Gastroesophageal sphincter (tissue), 4 donors: ENCODE measurements around the gene MOB3A. TPM values are rescaled to one million over a fixed set of nuclear protein-coding genes. Genes with fewer than 3 reads are reported as not detected.

ENCODE experiments used
- ATAC-seq: fragments of 150-250 bp; one replicate; pipeline ENCODE4 v1.9.1; 2016; ENCODE audit warnings: mild to moderate bottlenecking, moderate library complexity
- H3K27ac ChIP-seq, 4 donors: fragments of 200-600 bp; sonication (generic) in 3 of 4; 1 replicate in 3 of 4; 2 replicates in 1 of 4; pipeline ENCODE4 v1.5.1; 2016 to 2019
- H3K27me3 ChIP-seq: fragments of 200-600 bp; sonication (generic); one replicate; pipeline ENCODE4 v1.5.1; 2019
- H3K36me3 ChIP-seq, 2 donors: fragments of 200-600 bp; sonication (generic); one replicate each; pipeline ENCODE4 v1.5.1; 2019; ENCODE audit warnings: control low read depth in 1 of 2
- H3K4me1 ChIP-seq, 3 donors: fragments of 200-600 bp; sonication (generic); 1 replicate in 2 of 3; 2 replicates in 1 of 3; pipeline ENCODE4 v1.5.1; 2016 to 2019; ENCODE audit warnings: control low read depth in 2 of 3
- H3K4me3 ChIP-seq, 2 donors: fragments of 200-600 bp; sonication (generic); one replicate each; pipeline ENCODE4 v1.5.1; 2019; ENCODE audit warnings: mild to moderate bottlenecking in 1 of 2, moderate library complexity in 1 of 2
- H3K9me3 ChIP-seq, 3 donors: fragments of 200-600 bp; sonication (generic); one replicate each; pipeline ENCODE4 v1.5.1; 2017 to 2019; ENCODE audit warnings: control low read depth in 2 of 3
- CTCF ChIP-seq, 4 experiments: fragments of 200-600 bp in 2 of 4; fragments of 450-650 bp in 2 of 4; sonication (generic) in 1 of 4; IDR thresholded peaks; one replicate each; pipeline ENCODE4 v1.5.1; 2017 to 2019; ENCODE audit warnings: antibody characterized with exemption in 4 of 4, mild to moderate bottlenecking in 2 of 4, moderate library complexity in 2 of 4
- EP300 ChIP-seq: sonication (generic); formaldehyde crosslinking; IDR thresholded peaks from one replicate; pipeline ENCODE4 v1.6.1; 2017; ENCODE audit warnings: antibody characterized with exemption, mild to moderate bottlenecking
- POLR2A ChIP-seq, 2 donors: fragments of 450-650 bp; IDR thresholded peaks; one replicate each; pipeline ENCODE4 v1.6.1; 2017; ENCODE audit warnings: antibody characterized with exemption in 2 of 2, mild to moderate bottlenecking in 2 of 2, moderate library complexity in 1 of 2
- POLR2AphosphoS5 ChIP-seq: sonication (generic); formaldehyde crosslinking; IDR thresholded peaks from one replicate; pipeline ENCODE4 v1.6.1; 2017; ENCODE audit warnings: antibody characterized with exemption
- WGBS, 2 donors: methylation state at CpG; one replicate each; pipeline ENCODE4 v1.1.5; 2018; ENCODE audit warnings: low coverage in 1 of 2; 5-methylcytosine and 5-hydroxymethylcytosine counted together
- total RNA-seq, 4 donors: library from RNA; depleted of rRNA; stranded (reverse); fragments of >200 nt; gene quantifications; one replicate each; pipeline ENCODE4 v1.1.0, GENCODE V29; 2016

The MOB3A gene
- total RNA-seq, 4 donors from 2014 or later: 29.0 to 69.9 (median 38.6) TPM

GRCh38 chr19:2139385-2140137 lies 43.4 kb upstream of the MOB3A start:
- Histone ChIP-seq H3K4me1 (peaks cover 0 to 12% (median 0%) of the 10 kb centered on the region in 3 donors), H3K9me3 (no peaks in the 10 kb centered on the region), H3K27ac (no peak overlapping the region), H3K4me3 (no peak overlapping the region), H3K36me3 (peaks cover 0 to 59% of the 10 kb centered on the region in 2 donors), H3K27me3 (no peaks in the 10 kb centered on the region)
- TF ChIP-seq POLR2AphosphoS5: no peak
- TF ChIP-seq EP300: no peak
- no peak for TF ChIP-seq POLR2A (IDR thresholded peaks at IDR 0.05)
- no peak for TF ChIP-seq CTCF (IDR thresholded peaks at IDR 0.05)
- ATAC-seq: no peak
- 69% methylated on average over 4 of the region's 22 CpGs; no CpG with 5 or more reads in 1 of the 2 donors for WGBS, 2 donors

- H3K27me3 ChIP-seq: no peaks in the 10 kb centered on the region
- H3K27ac ChIP-seq: no peak overlapping the region
- peaks cover 0 to 6% (median 0%) of the 10 kb centered on the region in 3 donors for H3K4me1 ChIP-seq
- TF ChIP-seq POLR2AphosphoS5 (no peak), CTCF (IDR thresholded peaks at IDR 0.05) (no peak), POLR2A (IDR thresholded peaks at IDR 0.05) (no peak), EP300 (no peak)
- ATAC-seq: no peak
- WGBS, 2 donors: 89 to 90% methylated on average over 7 to 12 of the region's 23 CpGs
- H3K9me3 ChIP-seq: no peaks in the 10 kb centered on the region
- H3K36me3 ChIP-seq: peaks cover 0 to 72% of the 10 kb centered on the region in 2 donors
- H3K4me3 ChIP-seq: no peak overlapping the region
These were observed 42.1 kb upstream of the MOB3A start for GRCh38 chr19:2138061-2138728.

- Histone ChIP-seq H3K36me3 (peaks cover 0 to 86% of the 10 kb centered on the region in 2 donors), H3K27ac (no peak overlapping the region), H3K4me1 (peaks cover 0 to 6% (median 0%) of the 10 kb centered on the region in 3 donors), H3K27me3 (no peaks in the 10 kb centered on the region), H3K9me3 (no peaks in the 10 kb centered on the region), H3K4me3 (no peak overlapping the region)
- ATAC-seq: no peak
- no peak for TF ChIP-seq CTCF (IDR thresholded peaks at IDR 0.05)
- TF ChIP-seq POLR2A (IDR thresholded peaks at IDR 0.05): no peak
- TF ChIP-seq POLR2AphosphoS5: no peak
- TF ChIP-seq EP300: no peak
- WGBS, 2 donors: 88% methylated on average over 5 of the region's 23 CpGs; no CpG with 5 or more reads in 1 of the 2 donors
These were observed 40.7 kb upstream of the MOB3A start for GRCh38 chr19:2136796-2137195.

GRCh38 chr19:2135474-2136402 lies 39.6 kb upstream of the MOB3A start:
- no peak for TF ChIP-seq EP300
- no peak for TF ChIP-seq CTCF (IDR thresholded peaks at IDR 0.05)
- 96 to 97% methylated on average over 8 to 10 of the region's 50 CpGs for WGBS, 2 donors
- H3K4me1 ChIP-seq: peaks cover 0 to 6% (median 0%) of the 10 kb centered on the region in 3 donors
- H3K9me3 ChIP-seq: no peaks in the 10 kb centered on the region
- no peak for ATAC-seq
- H3K27ac ChIP-seq: no peak overlapping the region
- H3K4me3 ChIP-seq: no peak overlapping the region
- H3K36me3 ChIP-seq: peaks cover 0 to 95% of the 10 kb centered on the region in 2 donors
- H3K27me3 ChIP-seq: no peaks in the 10 kb centered on the region
